Measurements from ENCODE around the gene DLK1. TPM values are rescaled to one million over a fixed set of nuclear protein-coding genes. Genes with fewer than 3 reads are reported as not detected.

DLK1 gene
- total and polyA plus RNA-seq, 8 donors = 7.7 to 65.5 (median 15.2) TPM

DNA sequence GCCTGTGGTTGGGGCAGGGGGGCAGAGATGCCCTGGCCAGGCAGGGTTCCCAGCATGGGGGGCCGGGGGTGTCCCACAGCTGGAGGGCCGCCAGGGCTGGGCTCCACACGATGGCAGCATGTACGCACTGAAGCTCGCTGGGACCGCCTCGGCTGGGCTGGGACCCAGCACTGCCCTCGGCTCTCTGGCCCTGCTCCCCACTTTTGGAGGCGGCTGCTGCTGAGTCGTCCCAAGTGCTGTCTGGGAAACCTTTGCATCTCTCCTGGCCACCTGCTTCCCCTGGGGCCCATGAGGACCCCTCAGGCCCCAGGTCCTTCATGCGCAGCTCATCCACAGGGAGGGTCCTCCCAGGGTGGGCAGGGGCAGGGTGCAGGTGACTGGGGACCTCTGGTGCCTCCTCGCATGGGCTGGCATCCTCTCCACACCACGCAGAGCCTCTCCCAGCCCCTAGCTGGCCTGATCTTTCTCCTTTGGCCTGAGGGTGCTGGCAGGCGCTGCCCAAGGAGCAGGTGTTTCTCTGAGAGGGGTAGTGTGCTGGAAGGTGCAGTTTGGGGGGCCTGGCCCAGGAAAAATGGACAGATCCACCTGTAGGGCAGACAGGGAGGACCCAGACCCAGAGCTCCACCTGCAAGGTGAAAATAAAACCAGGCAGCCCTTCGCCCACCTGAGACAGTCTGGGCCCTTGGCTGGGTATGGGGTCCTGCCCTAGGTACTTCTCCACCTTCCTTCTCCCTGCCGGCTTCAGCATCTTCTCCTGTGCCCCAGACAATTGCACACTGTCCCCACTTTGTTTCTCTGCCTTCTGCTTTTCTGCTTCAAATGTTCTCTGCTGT is 46.9 kb downstream of the DLK1 start:
- ATAC-seq (no peak), DNase-seq (no peak), FAIRE-seq (no peak)
- no peak overlapping the region for H3K27ac ChIP-seq
- no peaks in the 10 kb centered on the region for H3K27me3 ChIP-seq
- H3K36me3 ChIP-seq = no peaks in the 10 kb centered on the region
- H3K4me3 ChIP-seq = no peak overlapping the region
- WGBS, 2 donors = 78 to 90% methylated on average over 16 of the region's 16 CpGs
- intact Hi-C loops (cut with DNase I) = no loop called here
- no peaks in the 10 kb centered on the region for H3K4me1 ChIP-seq
- no peaks in the 10 kb centered on the region for H3K9me3 ChIP-seq
- TF ChIP-seq, protein P1, sequence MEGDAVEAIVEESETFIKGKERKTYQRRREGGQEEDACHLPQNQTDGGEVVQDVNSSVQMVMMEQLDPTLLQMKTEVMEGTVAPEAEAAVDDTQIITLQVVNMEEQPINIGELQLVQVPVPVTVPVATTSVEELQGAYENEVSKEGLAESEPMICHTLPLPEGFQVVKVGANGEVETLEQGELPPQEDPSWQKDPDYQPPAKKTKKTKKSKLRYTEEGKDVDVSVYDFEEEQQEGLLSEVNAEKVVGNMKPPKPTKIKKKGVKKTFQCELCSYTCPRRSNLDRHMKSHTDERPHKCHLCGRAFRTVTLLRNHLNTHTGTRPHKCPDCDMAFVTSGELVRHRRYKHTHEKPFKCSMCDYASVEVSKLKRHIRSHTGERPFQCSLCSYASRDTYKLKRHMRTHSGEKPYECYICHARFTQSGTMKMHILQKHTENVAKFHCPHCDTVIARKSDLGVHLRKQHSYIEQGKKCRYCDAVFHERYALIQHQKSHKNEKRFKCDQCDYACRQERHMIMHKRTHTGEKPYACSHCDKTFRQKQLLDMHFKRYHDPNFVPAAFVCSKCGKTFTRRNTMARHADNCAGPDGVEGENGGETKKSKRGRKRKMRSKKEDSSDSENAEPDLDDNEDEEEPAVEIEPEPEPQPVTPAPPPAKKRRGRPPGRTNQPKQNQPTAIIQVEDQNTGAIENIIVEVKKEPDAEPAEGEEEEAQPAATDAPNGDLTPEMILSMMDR (IDR thresholded peaks at IDR 0.05) = no peak

DNA sequence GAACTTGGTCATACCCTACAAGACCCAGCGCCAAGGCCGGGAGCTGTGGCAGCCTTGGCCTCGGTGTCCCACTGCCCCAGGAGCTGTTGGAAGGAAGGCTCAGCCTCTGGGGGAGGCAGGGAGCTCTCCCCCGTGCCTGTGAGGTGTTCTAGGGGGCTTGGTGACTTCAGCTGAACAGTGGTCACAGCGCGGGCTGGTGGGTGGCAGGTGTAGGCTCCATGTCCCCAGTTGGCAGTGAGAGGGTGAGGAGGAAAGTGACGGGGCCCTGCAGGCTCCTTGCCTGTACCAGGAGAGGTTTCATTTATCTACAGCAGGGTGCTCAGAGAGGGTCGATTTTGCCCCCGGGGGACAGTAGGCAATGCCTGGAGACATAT is 47.5 kb downstream of the DLK1 start:
- ATAC-seq = no peak
- no peaks in the 10 kb centered on the region for H3K4me1 ChIP-seq
- H3K36me3 ChIP-seq = no peaks in the 10 kb centered on the region
- TF ChIP-seq, protein P1 (IDR thresholded peaks at IDR 0.05) = no peak
- H3K9me3 ChIP-seq = no peaks in the 10 kb centered on the region
- H3K4me3 ChIP-seq = no peak overlapping the region
- H3K27ac ChIP-seq = no peak overlapping the region
- no peak for DNase-seq
- H3K27me3 ChIP-seq = no peaks in the 10 kb centered on the region
- FAIRE-seq = no peak
- WGBS, 2 donors = 68 to 80% methylated on average over 9 of the region's 9 CpGs
- intact Hi-C loops (cut with DNase I) = no loop called here

DNA sequence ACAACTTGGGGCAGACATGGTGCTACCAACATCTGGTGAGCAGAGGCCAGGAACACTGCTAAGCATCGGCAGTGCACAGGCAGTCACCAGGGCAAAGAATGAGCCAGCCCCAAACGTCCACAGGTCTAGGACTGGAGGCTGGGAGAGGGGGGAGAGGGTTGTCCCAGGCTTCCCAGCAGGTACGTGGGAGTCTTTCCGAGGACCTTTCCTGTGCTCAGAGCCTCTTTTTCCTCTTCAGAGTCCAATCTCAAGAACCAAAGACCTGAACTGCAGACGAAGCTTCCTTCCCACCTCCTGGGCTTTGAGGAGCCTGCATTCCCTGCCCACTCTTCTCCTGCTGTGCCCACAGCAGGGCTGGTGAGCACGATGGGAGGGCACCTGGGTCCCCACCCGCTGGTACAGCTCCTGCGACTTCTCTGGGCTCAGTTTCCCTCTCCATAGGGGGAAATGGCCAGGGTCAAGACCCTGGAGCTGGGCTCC is 48.7 kb downstream of the DLK1 start:
- Histone ChIP-seq H3K27me3 (no peaks in the 10 kb centered on the region), H3K27ac (no peak overlapping the region), H3K4me1 (no peaks in the 10 kb centered on the region), H3K4me3 (no peak overlapping the region), H3K9me3 (no peaks in the 10 kb centered on the region), H3K36me3 (no peaks in the 10 kb centered on the region)
- intact Hi-C loops (cut with DNase I) = no loop called here
- FAIRE-seq (no peak), DNase-seq (no peak), ATAC-seq (no peak)
- TF ChIP-seq, protein P1 (IDR thresholded peaks at IDR 0.05) = no peak
- 68 to 73% methylated on average over 8 of the region's 8 CpGs for WGBS, 2 donors

DNA sequence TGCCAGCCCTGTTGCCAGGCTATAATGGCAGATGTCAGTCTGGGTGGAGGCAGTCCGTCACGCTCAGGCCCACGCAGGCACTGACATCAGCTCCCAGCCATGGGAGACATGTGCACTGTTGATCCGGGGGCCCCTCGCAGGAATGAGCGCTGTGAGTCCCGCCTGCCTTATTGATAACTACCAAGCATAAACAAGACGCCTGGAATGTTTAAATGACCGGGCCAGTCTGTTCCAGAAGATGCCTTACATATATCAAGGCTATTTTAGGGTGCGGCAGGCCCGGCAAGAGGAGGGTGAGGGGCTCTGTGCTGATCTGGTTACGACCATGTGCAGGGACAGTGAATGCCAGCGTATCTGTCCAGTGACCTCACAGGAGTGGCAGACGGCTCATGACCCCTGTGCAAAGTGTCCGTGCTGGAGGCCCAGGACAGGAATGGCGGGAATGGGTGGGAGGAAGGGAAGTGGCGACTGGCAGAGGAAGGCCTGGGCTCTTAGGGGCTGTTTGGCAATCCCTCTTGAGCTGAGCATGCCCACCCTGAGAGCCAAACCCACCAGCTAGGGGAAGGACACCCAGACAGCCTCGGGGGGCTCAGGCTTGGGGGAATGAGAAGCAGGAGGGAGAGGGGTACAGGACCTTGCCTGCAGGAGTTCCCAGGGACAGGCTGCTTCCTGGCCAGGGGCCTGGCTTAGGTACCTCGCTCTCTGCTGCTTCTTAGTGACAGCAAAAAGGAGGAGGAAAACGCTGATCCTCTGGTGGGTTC is 49.3 kb downstream of the DLK1 start:
- Histone ChIP-seq H3K36me3 (no peaks in the 10 kb centered on the region), H3K4me3 (no peak overlapping the region), H3K27ac (no peak overlapping the region), H3K4me1 (no peaks in the 10 kb centered on the region), H3K27me3 (no peaks in the 10 kb centered on the region), H3K9me3 (no peaks in the 10 kb centered on the region)
- intact Hi-C loops (cut with DNase I) = no loop called here
- TF ChIP-seq, protein P1 (IDR thresholded peaks at IDR 0.05) = no peak
- DNase-seq (no peak), FAIRE-seq (no peak), ATAC-seq (no peak)
- 73 to 83% methylated on average over 20 of the region's 20 CpGs for WGBS, 2 donors

All from pancreas (tissue), 10 donors.